Myocyte (in vitro differentiated cells): ENCODE measurements around the gene RPL6. TPM values are rescaled to one million over a fixed set of nuclear protein-coding genes. Genes with fewer than 3 reads are reported as not detected.
A peak's percentile ranks its signal among the peaks of the same experiment; 100 is the strongest.
"Not testable (repeated sequence)": the region's sequence is repeated elsewhere in the genome, so short reads cannot be mapped to it uniquely, and the experiment has no call there.

ENCODE experiments used
- DNase-seq: peaks from one replicate; pipeline ENCODE4 v3.0.0-alpha.2; 2012; ENCODE audit warnings: low read depth
- total RNA-seq: library from RNA; depleted of rRNA; stranded (reverse); fragments of >200 nt; gene quantifications from 2 replicates; pipeline ENCODE4 v1.2.3, GENCODE V29; 2014

Gene RPL6
- total RNA-seq, 1 donor from 2014 or later, result 1,781 TPM

GRCh38 chr12:112419297-112420133 is 10.1 kb upstream of the RPL6 start:
- peak; percentile 82 for DNase-seq

GRCh38 chr12:112418608-112419296 is 9.3 kb upstream of the RPL6 start, which contains the start of gene PTPN11:
Gene PTPN11, plus strand, starts transcription at chr12:112418947. Its CDS starts 165 bp downstream, at chr12:112419112.
- peak; percentile 83 for DNase-seq

GRCh38 chr12:112418273-112418607 is 8.8 kb upstream of the RPL6 start:
- no peak for DNase-seq

GRCh38 chr12:112415457-112415856 is 6.1 kb upstream of the RPL6 start:
- DNase-seq, result not testable (repeated sequence)

- DNase-seq, result no peak
Observed at GRCh38 chr12:112413855-112414625, 4.6 kb upstream of the RPL6 start.

GRCh38 chr12:112409906-112410244 is 470 bp upstream of the RPL6 start:
- DNase-seq, result no peak

- DNase-seq, result no peak
Observed at GRCh38 chr12:112408621-112409020, 784 bp downstream of the RPL6 start.

GRCh38 chr12:112407683-112408082 is 1.7 kb downstream of the RPL6 start:
- DNase-seq, result not testable (repeated sequence)

GRCh38 chr12:112406519-112407488 is 2.6 kb downstream of the RPL6 start:
- no peak for DNase-seq

- no peak for DNase-seq
Observed at GRCh38 chr12:112401903-112402498, 7.4 kb downstream of the RPL6 start.

- DNase-seq, result no peak
Observed at GRCh38 chr12:112401054-112401453, 8.4 kb downstream of the RPL6 start.

GRCh38 chr12:112393328-112393727 is 16.1 kb downstream of the RPL6 start:
- no peak for DNase-seq

GRCh38 chr12:112389922-112390654 is 19.3 kb downstream of the RPL6 start:
- DNase-seq, result not testable (repeated sequence)

GRCh38 chr12:112389228-112389627 is 20.2 kb downstream of the RPL6 start:
- DNase-seq, result no peak

- no peak for DNase-seq
Observed at GRCh38 chr12:112386726-112387125, 22.7 kb downstream of the RPL6 start.

GRCh38 chr12:112382866-112383265 is 26.5 kb downstream of the RPL6 start:
- DNase-seq, result no peak

- peak; percentile 92 for DNase-seq
Observed at GRCh38 chr12:112381883-112382796, 27.3 kb downstream of the RPL6 start, which contains the start of gene HECTD4. Gene HECTD4, minus strand, starts transcription at chr12:112382431. Its CDS starts 303 bp downstream, at chr12:112382128.

- peak; percentile 79 for DNase-seq
Observed at GRCh38 chr12:112381406-112381882, 28.0 kb downstream of the RPL6 start.
